HFFc6 (cell line): ENCODE data around the gene ULBP2. TPM values are rescaled to one million over a fixed set of nuclear protein-coding genes. Genes with fewer than 3 reads are reported as not detected.
"Not testable (repeated sequence)": the region's sequence is repeated elsewhere in the genome, so short reads cannot be mapped to it uniquely, and the experiment has no call there.

Experiments
- DNase-seq: peaks from one replicate; pipeline ENCODE4 v3.0.0-alpha.2; 2018
- H3K27ac Mint-ChIP-seq: 2 replicates; pipeline ENCODE4 v1.8.0; 2020; ENCODE audit warnings: mild to moderate bottlenecking, mixed read lengths
- H3K27me3 Mint-ChIP-seq: 2 replicates; pipeline ENCODE4 v1.8.0; 2021; ENCODE audit warnings: mild to moderate bottlenecking, moderate library complexity, mixed read lengths; ENCODE audit not compliant: insufficient read depth
- H3K36me3 Mint-ChIP-seq: 2 replicates; pipeline ENCODE4 v1.8.0; 2021; ENCODE audit warnings: low read depth, mixed read lengths
- H3K4me1 Mint-ChIP-seq: 2 replicates; pipeline ENCODE4 v1.8.0; 2020; ENCODE audit warnings: low read depth, mixed read lengths
- H3K4me3 Mint-ChIP-seq: 2 replicates; pipeline ENCODE4 v1.8.0; 2020; ENCODE audit warnings: mild to moderate bottlenecking, moderate library complexity, mixed read lengths
- H3K9me3 Mint-ChIP-seq: 2 replicates; pipeline ENCODE4 v1.8.0; 2020; ENCODE audit warnings: mild to moderate bottlenecking, mixed read lengths
- total RNA-seq, 6 experiments: library from RNA; stranded (reverse); fragmentation: NEBNext Ultra II Directional; extraction: Animal tissue kit (Norgen Biotek cat#: 25700); gene quantifications; 2 replicates in 1 of 6; 3 replicates in 5 of 6; pipeline ENCODE4 v1.2.3, GENCODE V29; 2021
- TF ChIP-seq, protein P1 (sequence below): fragments of 200-600 bp; sonication (generic); IDR thresholded peaks from 2 replicates; pipeline ENCODE4 v1.5.0; 2021; ENCODE audit warnings: antibody characterized with exemption, mild to moderate bottlenecking

The ULBP2 gene
- total RNA-seq, 6 experiments from 2014 or later = 16.2 to 23.2 (median 19.4) TPM

DNA sequence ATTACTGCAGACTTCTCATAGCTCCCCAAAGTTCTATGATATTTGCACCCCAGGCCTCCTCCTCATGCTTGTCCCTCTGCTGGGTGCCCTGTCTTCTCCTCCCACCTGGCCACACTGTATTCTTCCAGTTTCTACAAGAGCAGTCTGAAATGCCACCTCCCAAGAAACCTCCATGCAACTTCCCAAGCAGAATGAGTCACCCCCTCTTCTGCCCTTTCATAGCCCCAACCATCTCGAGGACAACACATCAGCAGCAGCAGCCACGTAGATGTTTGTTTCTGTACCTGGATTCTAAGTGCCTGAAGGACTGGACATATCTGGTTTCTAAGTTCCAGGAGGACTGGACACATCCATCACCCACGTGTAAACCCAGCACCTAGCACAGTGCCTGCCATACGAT lies 6.6 kb upstream of the ULBP2 start:
- no peak overlapping the region for H3K4me3 Mint-ChIP-seq
- peaks cover 19% of the 10 kb centered on the region for H3K27me3 Mint-ChIP-seq
- TF ChIP-seq, protein P1, sequence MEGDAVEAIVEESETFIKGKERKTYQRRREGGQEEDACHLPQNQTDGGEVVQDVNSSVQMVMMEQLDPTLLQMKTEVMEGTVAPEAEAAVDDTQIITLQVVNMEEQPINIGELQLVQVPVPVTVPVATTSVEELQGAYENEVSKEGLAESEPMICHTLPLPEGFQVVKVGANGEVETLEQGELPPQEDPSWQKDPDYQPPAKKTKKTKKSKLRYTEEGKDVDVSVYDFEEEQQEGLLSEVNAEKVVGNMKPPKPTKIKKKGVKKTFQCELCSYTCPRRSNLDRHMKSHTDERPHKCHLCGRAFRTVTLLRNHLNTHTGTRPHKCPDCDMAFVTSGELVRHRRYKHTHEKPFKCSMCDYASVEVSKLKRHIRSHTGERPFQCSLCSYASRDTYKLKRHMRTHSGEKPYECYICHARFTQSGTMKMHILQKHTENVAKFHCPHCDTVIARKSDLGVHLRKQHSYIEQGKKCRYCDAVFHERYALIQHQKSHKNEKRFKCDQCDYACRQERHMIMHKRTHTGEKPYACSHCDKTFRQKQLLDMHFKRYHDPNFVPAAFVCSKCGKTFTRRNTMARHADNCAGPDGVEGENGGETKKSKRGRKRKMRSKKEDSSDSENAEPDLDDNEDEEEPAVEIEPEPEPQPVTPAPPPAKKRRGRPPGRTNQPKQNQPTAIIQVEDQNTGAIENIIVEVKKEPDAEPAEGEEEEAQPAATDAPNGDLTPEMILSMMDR = no peak
- H3K9me3 Mint-ChIP-seq = no peaks in the 10 kb centered on the region
- H3K4me1 Mint-ChIP-seq = peaks cover 42% of the 10 kb centered on the region
- H3K36me3 Mint-ChIP-seq = no peaks in the 10 kb centered on the region
- peak; percentile 38 for DNase-seq
- no peak overlapping the region; the same call in 1 of the 2 replicates for H3K27ac Mint-ChIP-seq

DNA sequence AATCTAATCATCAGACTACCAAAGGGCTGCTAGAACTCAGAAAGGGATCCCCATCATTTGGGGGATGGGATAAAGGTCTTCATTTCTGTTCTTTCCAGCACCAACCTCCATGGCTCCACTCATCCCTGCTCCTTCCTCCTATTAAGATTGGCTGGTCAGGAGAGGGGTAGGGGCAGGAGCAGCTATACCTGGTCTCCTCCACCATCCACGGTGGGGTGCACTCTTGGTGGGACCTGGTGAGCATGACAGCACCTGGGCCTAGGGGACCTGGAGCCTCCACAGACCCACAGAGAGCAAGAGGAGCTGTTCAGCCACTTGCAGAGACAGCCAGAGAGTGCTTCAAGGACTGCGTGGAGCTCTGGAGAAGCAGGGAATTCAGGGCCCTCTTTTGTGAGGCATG lies 6.1 kb upstream of the ULBP2 start:
- Mint-ChIP-seq H3K36me3 (no peaks in the 10 kb centered on the region), H3K9me3 (no peaks in the 10 kb centered on the region), H3K4me1 (peaks cover 46% of the 10 kb centered on the region), H3K27me3 (peaks cover 17% of the 10 kb centered on the region), H3K27ac (no peak overlapping the region), H3K4me3 (no peak overlapping the region)
- TF ChIP-seq, protein P1 = no peak
- DNase-seq = no peak

DNA sequence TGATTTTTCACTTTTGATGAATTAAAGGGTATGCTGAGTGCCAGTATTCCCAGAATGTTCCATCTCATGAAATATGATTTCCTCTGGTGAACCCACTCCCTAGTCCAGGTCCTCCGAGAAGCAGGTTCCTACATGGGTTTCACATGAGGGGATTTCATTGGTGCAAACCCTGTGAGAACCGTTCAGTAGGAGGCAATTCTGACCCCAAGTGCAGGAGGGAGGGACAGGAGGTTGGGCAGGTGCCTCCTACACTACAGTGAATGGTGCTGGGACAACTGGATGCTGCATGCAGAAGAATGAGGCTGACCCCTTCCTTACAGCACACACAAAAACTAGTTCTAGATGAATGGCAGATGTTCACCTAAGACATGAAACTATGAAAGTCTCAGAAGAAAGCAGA lies 5.1 kb upstream of the ULBP2 start:
- H3K27ac Mint-ChIP-seq = no peak overlapping the region

DNA sequence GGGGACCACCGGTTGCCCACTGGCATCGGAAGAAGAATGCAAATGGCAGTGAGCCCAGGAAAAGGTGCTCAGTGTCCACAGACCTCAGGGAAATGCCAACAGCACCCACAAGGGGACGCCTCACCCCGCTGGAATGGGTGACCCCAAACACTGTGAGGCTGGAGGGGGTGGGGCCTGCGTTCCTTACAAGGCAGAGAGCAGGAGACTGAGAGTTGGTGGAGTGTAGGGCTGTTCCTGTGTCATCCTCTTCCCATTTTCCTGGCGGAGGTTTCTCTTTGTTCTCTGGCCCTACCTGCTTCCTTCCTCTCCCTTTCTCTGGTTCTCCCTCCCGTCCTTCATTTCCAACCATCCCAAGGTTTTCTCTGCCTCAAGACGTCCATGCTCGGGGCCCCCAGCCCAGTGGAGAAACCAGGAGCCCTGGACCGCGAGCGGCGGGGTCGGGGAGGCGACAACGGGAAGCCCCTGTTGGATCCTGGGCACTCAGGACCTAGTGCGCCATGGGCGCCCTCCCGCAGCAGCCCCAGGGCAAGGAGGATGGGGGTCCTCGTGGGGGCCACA lies 3.7 kb upstream of the ULBP2 start:
- H3K9me3 Mint-ChIP-seq, DNase-seq, H3K36me3 Mint-ChIP-seq: not testable (repeated sequence)
- H3K4me1 Mint-ChIP-seq = peaks cover 49% of the 10 kb centered on the region
- TF ChIP-seq, protein P1 = peak; percentile 42
- H3K27ac Mint-ChIP-seq = peak overlapping the region; percentile 80
- peak overlapping the region; percentile 90 for H3K4me3 Mint-ChIP-seq
- peaks cover 12% of the 10 kb centered on the region for H3K27me3 Mint-ChIP-seq

More for the DNA sequence above, 5.1 kb upstream of the ULBP2 start:
- no peak for DNase-seq
- peaks cover 13% of the 10 kb centered on the region for H3K27me3 Mint-ChIP-seq
- H3K4me3 Mint-ChIP-seq = no peak overlapping the region
- no peaks in the 10 kb centered on the region for H3K36me3 Mint-ChIP-seq
- peaks cover 51% of the 10 kb centered on the region for H3K4me1 Mint-ChIP-seq
- H3K9me3 Mint-ChIP-seq = no peaks in the 10 kb centered on the region
- TF ChIP-seq, protein P1 = no peak

DNA sequence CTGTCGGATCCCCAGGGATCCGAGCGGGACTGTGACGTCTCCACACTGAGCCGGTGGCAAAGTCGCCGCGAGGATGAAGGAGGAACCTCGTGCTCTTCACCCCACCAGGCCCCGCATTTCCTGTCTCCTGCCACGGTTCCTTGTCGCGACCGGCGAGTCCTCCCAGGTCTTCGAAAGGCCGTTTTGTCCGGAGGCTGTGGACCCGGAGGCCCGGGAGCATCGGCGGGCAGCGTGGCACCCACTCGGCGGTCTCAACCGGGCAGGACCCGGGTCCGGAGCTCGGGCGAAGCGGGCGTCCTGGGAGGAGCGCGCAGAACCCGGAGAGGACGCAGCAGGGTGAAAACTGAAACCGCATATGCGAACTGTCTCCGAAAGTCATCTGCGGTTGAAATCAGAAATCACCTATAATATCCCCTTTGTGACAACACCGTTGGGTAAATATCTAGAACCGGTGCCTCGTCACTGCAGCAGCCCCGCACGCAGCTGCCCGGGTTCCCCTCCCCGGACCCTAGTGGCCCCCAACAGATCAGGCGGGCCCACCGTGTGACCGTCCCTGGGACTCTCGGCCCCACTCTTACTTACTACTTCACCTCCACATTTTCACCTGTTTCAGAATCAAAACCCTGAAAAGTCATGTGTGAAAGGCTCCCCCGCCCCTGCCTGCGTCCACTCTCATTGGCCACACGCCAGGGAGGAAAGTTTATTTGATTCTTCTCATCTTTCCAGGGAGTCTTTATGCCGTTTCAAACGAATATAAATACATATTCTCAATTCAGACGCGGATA lies 3.1 kb upstream of the ULBP2 start:
- H3K36me3 Mint-ChIP-seq = no peaks in the 10 kb centered on the region
- H3K27me3 Mint-ChIP-seq = peaks cover 12% of the 10 kb centered on the region
- TF ChIP-seq, protein P1 = no peak
- no peak for DNase-seq
- H3K4me3 Mint-ChIP-seq = peak overlapping the region; percentile 90
- H3K27ac Mint-ChIP-seq = peak overlapping the region; percentile 80
- H3K4me1 Mint-ChIP-seq = peaks cover 45% of the 10 kb centered on the region
- H3K9me3 Mint-ChIP-seq = no peaks in the 10 kb centered on the region
